HT-29 (cell line): ENCODE data around the gene TMEM131. TPM values are rescaled to one million over a fixed set of nuclear protein-coding genes. Genes with fewer than 3 reads are reported as not detected.
"Not testable (repeated sequence)": the region's sequence is repeated elsewhere in the genome, so short reads cannot be mapped to it uniquely, and the experiment has no call there.

ENCODE experiments used
- DNase-seq: peaks from one replicate; pipeline ENCODE4 v3.0.0-alpha.2; 2015; ENCODE audit warnings: low spot score
- total RNA-seq: library from RNA; depleted of rRNA; stranded (reverse); fragments of >200 nt; shearing (Covaris generic); gene quantifications from 2 replicates; pipeline ENCODE4 v1.2.3, GENCODE V29; 2014

The TMEM131 gene
- total RNA-seq, 1 experiment from 2014 or later: 14.1 TPM

- DNase-seq: peak; percentile 25
Observed at GRCh38 chr2:97869722-97870346, 125.9 kb downstream of the TMEM131 start.

- DNase-seq: peak; percentile 80
Observed at GRCh38 chr2:97868986-97869721, 126.6 kb downstream of the TMEM131 start.

GRCh38 chr2:97863829-97864228 is 131.9 kb downstream of the TMEM131 start:
- DNase-seq: no peak

GRCh38 chr2:97861177-97861576 is 134.6 kb downstream of the TMEM131 start:
- DNase-seq: no peak

- no peak for DNase-seq
Observed at GRCh38 chr2:97858442-97858841, 137.3 kb downstream of the TMEM131 start.

GRCh38 chr2:97857553-97857952 is 138.2 kb downstream of the TMEM131 start:
- DNase-seq: no peak

GRCh38 chr2:97853057-97853456 is 142.7 kb downstream of the TMEM131 start:
- peak; percentile 49 for DNase-seq

GRCh38 chr2:97851172-97851571 is 144.6 kb downstream of the TMEM131 start:
- DNase-seq: no peak

- no peak for DNase-seq
Observed at GRCh38 chr2:97849881-97850528, 145.7 kb downstream of the TMEM131 start.

- DNase-seq: no peak
Observed at GRCh38 chr2:97848306-97848705, 147.4 kb downstream of the TMEM131 start.

GRCh38 chr2:97846716-97847115 is 149.0 kb downstream of the TMEM131 start:
- not testable (repeated sequence) for DNase-seq

GRCh38 chr2:97845818-97846217 is 149.9 kb downstream of the TMEM131 start:
- no peak for DNase-seq

GRCh38 chr2:97845133-97845532 is 150.6 kb downstream of the TMEM131 start:
- DNase-seq: no peak

GRCh38 chr2:97844311-97844859 is 151.4 kb downstream of the TMEM131 start:
- no peak for DNase-seq

- DNase-seq: no peak
Observed at GRCh38 chr2:97840198-97840597, 155.6 kb downstream of the TMEM131 start.

- DNase-seq: no peak
Observed at GRCh38 chr2:97834610-97835009, 161.1 kb downstream of the TMEM131 start.

- no peak for DNase-seq
Observed at GRCh38 chr2:97831121-97831520, 164.6 kb downstream of the TMEM131 start.

- DNase-seq: not testable (repeated sequence)
Observed at GRCh38 chr2:97829255-97829654, 166.5 kb downstream of the TMEM131 start.

GRCh38 chr2:97827013-97827412 is 168.7 kb downstream of the TMEM131 start:
- DNase-seq: not testable (repeated sequence)

GRCh38 chr2:97826266-97826847 is 169.4 kb downstream of the TMEM131 start:
- not testable (repeated sequence) for DNase-seq

GRCh38 chr2:97824011-97824410 is 171.7 kb downstream of the TMEM131 start:
- not testable (repeated sequence) for DNase-seq

- DNase-seq: not testable (repeated sequence)
Observed at GRCh38 chr2:97821862-97822261, 173.9 kb downstream of the TMEM131 start.
